Measurements from ENCODE around the gene ARHGAP25.

Gene ARHGAP25, protein sequence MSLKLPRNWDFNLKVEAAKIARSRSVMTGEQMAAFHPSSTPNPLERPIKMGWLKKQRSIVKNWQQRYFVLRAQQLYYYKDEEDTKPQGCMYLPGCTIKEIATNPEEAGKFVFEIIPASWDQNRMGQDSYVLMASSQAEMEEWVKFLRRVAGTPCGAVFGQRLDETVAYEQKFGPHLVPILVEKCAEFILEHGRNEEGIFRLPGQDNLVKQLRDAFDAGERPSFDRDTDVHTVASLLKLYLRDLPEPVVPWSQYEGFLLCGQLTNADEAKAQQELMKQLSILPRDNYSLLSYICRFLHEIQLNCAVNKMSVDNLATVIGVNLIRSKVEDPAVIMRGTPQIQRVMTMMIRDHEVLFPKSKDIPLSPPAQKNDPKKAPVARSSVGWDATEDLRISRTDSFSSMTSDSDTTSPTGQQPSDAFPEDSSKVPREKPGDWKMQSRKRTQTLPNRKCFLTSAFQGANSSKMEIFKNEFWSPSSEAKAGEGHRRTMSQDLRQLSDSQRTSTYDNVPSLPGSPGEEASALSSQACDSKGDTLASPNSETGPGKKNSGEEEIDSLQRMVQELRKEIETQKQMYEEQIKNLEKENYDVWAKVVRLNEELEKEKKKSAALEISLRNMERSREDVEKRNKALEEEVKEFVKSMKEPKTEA

GRCh38 chr2:68734688-68735525 lies at the start of gene ARHGAP25:
ARHGAP25 (plus strand) TSS chr2:68734811; CDS start chr2:68735200, 389 bp downstream.
- peak in 1 of 2 donors; percentile 30 for DNase-seq (ENCODE audit: low read depth in 2 of 2, low spot score in 1 of 2)

GRCh38 chr2:68686178-68686577 lies 48.4 kb upstream of the ARHGAP25 start:
- DNase-seq (ENCODE audit: low read depth in 2 of 2, low spot score in 1 of 2): no peak

- no peak for DNase-seq (ENCODE audit: low read depth in 2 of 2, low spot score in 1 of 2)
Observed at GRCh38 chr2:68687018-68687417, 47.6 kb upstream of the ARHGAP25 start.

- DNase-seq (ENCODE audit: low read depth in 2 of 2, low spot score in 1 of 2): no peak
Observed at GRCh38 chr2:68689553-68690537, 44.8 kb upstream of the ARHGAP25 start.

DNA sequence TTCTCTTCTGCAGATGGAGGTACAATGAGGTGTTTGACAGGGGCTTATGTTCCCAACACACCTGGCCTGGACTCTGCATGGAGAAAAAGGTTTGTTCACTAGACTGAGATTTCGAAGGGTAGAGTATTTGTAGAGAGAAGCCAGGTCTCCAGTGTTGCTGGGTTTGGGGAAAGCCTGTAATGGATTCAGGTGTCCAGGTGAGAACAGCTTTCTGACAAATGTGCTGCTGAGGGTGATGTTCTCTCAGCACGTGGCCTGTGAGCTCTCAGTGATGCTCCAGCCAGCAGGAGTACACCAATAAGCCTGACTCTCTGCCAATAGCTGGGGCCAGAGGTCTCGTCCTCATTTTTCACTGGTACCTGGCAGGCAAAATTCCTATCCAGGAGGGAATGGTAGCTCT lies 43.8 kb upstream of the ARHGAP25 start:
- DNase-seq (ENCODE audit: low read depth in 2 of 2, low spot score in 1 of 2): no peak

DNA sequence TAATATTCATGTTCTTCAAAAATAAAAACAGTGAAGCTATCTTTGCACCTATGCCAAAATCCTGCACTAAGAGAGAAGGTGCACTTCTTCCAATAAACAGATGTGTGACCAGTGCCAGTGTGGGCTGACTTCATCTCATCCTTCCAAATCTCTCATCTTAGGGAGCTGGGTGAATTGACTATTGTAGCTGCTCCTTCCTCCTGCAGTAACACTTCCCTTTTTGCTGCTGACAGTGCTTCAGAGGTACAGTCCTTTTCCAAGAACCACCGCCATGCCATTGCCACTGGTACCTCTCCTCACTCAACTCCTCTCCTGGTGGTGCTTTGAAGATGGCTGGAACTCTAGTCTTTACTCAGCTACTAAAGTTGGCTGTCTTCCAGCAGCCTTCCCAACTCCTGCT lies 42.1 kb upstream of the ARHGAP25 start:
- DNase-seq (ENCODE audit: low read depth in 2 of 2, low spot score in 1 of 2): no peak

DNA sequence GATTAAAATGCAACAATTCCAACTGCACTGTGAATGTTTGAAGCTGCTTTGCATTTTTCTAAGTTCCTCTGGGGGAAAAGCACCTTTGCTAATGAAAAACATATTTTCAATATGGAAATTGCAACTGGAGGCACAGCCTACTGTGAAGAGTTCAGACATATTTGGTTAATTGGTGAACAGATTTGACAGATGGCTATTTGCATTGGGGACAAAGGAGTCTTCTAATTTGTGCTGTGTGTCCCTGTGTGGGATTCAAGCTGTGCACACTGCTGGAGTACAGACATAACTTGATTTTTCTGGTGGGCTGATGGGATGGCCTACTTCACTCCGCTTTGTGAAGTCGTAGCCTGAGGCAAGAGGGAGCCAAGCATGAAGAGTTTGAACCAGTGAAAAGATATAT lies 40.7 kb upstream of the ARHGAP25 start:
- DNase-seq (ENCODE audit: low read depth in 2 of 2, low spot score in 1 of 2): no peak

GRCh38 chr2:68695971-68696370 lies 38.6 kb upstream of the ARHGAP25 start:
- no peak for DNase-seq (ENCODE audit: low read depth in 2 of 2, low spot score in 1 of 2)

GRCh38 chr2:68696554-68696953 lies 38.1 kb upstream of the ARHGAP25 start:
- no peak for DNase-seq (ENCODE audit: low read depth in 2 of 2, low spot score in 1 of 2)

GRCh38 chr2:68698567-68699377 lies 35.8 kb upstream of the ARHGAP25 start:
- DNase-seq (ENCODE audit: low read depth in 2 of 2, low spot score in 1 of 2): no peak

- DNase-seq (ENCODE audit: low read depth in 2 of 2, low spot score in 1 of 2): no peak
Observed at GRCh38 chr2:68700560-68700959, 34.1 kb upstream of the ARHGAP25 start.

- no peak for DNase-seq (ENCODE audit: low read depth in 2 of 2, low spot score in 1 of 2)
Observed at GRCh38 chr2:68706637-68707036, 28.0 kb upstream of the ARHGAP25 start.

DNA sequence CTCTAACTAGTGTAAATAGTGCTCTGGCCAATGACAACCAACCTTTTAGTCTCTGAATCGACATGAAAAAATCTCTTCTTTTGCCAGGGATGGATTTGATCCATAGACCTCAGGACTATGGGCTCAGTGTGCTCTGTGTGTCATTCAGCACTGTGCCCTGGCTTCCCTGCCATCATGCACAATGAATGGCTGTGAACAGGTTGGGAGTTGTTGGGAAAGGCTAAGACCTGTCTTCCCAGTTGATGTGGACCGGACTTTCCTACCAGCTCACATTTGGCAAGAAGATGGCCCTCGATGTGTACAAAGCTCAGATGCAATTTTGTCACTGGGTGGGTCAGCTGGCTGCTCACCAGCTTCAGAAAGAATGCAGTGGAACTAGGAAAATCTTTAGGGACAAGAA lies 26.0 kb upstream of the ARHGAP25 start:
- DNase-seq (ENCODE audit: low read depth in 2 of 2, low spot score in 1 of 2): no peak

GRCh38 chr2:68709421-68709911 lies 25.1 kb upstream of the ARHGAP25 start:
- DNase-seq (ENCODE audit: low read depth in 2 of 2, low spot score in 1 of 2): no peak

- no peak for DNase-seq (ENCODE audit: low read depth in 2 of 2, low spot score in 1 of 2)
Observed at GRCh38 chr2:68710336-68710735, 24.3 kb upstream of the ARHGAP25 start.

DNA sequence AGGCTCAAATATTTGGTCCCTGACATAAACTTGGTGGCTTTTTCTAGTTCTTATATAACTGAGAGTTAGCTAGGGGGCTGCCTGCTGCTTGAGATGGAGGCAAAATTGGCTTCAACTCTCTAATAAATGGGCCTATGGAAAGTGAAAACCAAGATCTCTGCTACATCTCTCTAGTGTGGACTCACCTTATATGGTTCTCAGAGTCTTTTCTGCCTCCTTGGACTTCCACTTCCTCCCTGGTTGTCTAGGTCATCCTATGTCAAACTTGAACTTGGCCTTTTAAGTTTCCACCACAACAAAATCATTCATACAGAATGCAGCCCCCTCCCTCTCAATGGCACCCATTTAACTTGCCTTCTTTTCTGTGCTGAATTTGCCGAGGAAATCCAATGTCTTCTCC lies 23.9 kb upstream of the ARHGAP25 start:
- DNase-seq (ENCODE audit: low read depth in 2 of 2, low spot score in 1 of 2): no peak

DNA sequence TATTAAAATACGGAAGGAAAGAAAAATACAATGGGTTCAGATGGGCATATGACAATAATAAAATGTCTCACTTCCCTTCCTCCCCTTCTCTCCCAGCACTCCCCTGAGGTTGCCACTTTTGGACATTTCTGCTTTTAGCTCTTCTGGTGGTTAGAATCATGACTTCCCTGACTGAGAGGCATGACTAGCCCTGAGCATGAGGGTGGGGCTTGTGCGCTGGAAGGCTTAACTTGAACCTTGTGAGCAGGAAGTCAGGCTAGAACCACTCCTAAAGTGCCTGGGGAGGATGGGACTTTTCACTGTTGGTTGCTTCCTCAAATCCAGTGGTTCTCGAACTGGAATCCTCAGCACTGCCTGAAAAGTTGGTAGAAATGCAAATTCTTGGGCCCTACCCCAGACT lies 19.7 kb upstream of the ARHGAP25 start:
- DNase-seq (ENCODE audit: low read depth in 2 of 2, low spot score in 1 of 2): no peak

DNA sequence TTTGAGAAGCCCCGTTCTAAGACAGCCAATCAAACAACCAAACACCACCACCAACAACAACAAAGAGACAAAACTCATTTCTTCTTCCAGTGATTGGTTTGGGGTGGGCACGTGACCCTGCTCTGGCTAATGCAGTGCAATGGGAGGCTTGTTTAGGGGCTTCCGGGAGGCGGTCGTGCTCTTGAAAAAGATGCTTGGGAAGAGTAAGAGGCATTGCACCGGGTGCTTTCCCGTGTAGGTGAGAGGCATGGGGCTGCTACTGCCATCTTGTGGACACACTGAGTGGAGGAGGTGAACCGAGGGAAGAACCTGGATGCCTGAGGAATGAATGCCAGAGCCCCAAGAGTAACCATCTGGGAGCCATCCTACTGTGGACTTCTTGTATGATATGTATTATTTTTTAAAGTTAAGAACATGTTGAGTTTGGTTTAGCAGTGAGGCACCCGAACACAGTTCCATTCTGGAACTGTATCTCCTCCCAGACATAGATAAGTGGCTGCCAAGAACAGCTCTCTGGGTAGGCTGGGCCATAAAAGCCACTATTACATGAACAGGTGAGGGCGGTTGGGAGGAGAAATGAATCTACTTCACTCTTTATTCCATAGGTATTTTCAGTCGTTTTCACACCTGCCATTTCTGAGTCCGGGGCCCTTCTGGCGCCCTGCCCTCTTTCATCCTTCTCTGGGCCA lies 19.1 kb upstream of the ARHGAP25 start:
- no peak for DNase-seq (ENCODE audit: low read depth in 2 of 2, low spot score in 1 of 2)
